Sigmoid colon (tissue), 4 donors: ENCODE results near the gene C5orf15.

Experiments
- CTCF ChIP-seq, 4 experiments: fragments of 450-650 bp in 3 of 4; fragments of 200-600 bp in 1 of 4; IDR thresholded peaks; one replicate each; pipeline ENCODE4 v1.5.1; 2016 to 2019; ENCODE audit warnings: antibody characterized with exemption in 4 of 4, mild to moderate bottlenecking in 3 of 4, moderate library complexity in 2 of 4
- EP300 ChIP-seq, 4 donors: sonication (generic); formaldehyde crosslinking; IDR thresholded peaks; one replicate each; pipeline ENCODE4 v1.6.1; 2017; ENCODE audit warnings: antibody characterized with exemption in 4 of 4
- POLR2A ChIP-seq, 2 donors: fragments of 450-650 bp; IDR thresholded peaks; one replicate each; pipeline ENCODE4 v1.6.1; 2016; ENCODE audit warnings: antibody characterized with exemption in 2 of 2, mild to moderate bottlenecking in 2 of 2, moderate library complexity in 2 of 2
- POLR2AphosphoS5 ChIP-seq, 4 donors: sonication (generic); formaldehyde crosslinking; IDR thresholded peaks; one replicate each; pipeline ENCODE4 v1.6.1; 2017; ENCODE audit warnings: antibody characterized with exemption in 4 of 4

DNA sequence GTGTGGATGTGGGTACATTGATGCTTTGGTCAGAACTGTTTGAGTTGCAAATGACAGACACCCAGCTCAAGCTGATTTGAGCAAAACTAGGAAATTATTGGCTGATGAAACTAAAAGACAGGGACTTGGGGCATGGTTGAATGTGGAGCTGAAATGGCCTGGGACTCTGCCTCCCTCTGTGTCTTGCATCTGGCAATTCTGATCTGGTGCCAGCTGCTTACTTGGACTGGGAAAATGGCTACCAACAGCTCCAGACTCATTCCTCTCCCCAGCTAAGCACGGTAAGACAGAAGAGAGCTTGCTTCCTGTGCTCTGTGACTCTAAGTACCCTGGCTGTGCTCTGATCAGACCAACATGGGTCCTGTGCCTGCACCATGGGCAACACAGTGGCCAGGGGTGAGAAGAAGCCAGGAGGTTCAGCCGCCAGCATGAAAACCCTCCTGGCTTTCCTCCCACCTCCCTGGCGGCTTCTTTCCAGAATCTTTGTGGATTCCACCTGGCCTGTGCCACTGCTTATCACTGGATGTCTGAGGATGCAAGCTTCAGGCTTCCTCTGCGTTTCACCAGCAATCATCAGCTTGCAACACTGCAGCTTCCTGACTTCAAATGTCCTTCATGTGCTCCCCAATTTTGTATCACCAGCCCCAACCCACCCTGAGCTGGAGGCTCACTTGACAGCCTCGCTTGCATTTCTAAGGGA, 44.1 kb downstream of the C5orf15 start:
- TF ChIP-seq CTCF (IDR thresholded peaks at IDR 0.05) (no peak), POLR2A (IDR thresholded peaks at IDR 0.05) (no peak), EP300 (IDR thresholded peaks at IDR 0.05) (no peak), POLR2AphosphoS5 (IDR thresholded peaks at IDR 0.05) (no peak)
